ENCODE results near the gene SYCE1L.
"Not testable (repeated sequence)": the region's sequence is repeated elsewhere in the genome, so short reads cannot be mapped to it uniquely, and the experiment has no call there.

SYCE1L gene

DNA sequence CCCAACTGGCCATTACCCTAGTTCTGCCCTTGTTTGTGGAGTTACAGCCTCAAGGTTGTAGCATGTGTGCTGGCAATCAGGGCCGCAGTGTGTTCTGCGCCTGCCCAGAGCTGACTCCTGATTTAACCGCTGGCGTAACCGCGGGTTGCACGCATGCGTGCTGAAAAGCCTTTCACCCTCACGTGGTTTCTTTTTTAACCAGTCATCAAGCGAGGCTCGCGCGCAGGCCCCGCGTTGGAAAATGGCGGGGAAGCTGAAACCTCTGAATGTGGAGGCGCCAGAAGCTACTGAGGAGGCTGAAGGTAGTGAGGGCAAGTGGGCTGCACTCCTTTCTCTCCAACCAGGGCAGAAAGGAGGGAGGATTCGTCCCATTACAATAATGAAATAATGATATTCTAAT lies at the start of gene SYCE1L:
SYCE1L (plus strand) TSS at position 198 of the 400 bp plus-strand sequence; CDS start at position 242, 44 bp downstream.
- DNase-seq: no peak

- DNase-seq: no peak
Observed at GRCh38 chr16:77157346-77158058, 41.7 kb upstream of the SYCE1L start.

GRCh38 chr16:77158293-77158692 lies 40.9 kb upstream of the SYCE1L start:
- DNase-seq: no peak

- DNase-seq: no peak
Observed at GRCh38 chr16:77165006-77165405, 34.2 kb upstream of the SYCE1L start.

- DNase-seq: not testable (repeated sequence)
Observed at GRCh38 chr16:77165536-77166236, 33.5 kb upstream of the SYCE1L start.

DNA sequence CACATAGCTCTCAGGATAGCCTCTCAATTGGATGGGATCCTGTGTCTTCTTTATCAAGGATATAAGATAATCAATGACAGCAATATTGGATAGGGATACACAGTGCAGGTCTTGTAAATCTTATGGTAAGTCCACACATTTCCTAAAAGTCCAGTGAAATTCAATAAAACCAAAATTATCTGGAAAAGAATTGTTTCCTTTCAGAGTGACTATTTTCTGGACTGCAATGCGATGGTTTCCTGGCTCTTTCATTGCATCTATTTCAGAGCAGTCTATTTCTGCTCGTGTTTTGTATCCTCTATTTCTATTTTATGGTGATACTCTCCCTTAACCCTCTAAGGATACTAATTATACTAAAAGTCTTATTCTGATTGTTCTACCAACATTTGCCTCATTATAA lies 32.5 kb upstream of the SYCE1L start:
- DNase-seq: no peak

DNA sequence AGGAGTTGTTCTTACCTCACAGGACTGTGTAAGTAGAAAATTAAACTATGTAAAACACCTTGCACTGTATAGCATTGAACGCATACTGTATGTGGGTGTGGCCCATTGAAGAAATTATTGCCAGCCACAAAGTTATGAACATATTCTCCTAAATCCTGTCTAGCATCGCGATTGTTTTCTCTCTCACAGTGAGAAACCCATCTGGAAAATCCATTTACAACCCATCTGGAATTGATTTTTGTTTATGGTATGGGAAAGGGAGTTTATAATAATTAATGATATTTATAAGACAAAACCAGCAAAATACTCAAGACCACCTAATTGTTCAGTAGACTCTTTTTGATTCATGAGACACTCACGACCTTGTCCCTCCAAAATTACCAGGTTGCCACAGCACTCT lies 30.3 kb upstream of the SYCE1L start:
- no peak for DNase-seq

DNA sequence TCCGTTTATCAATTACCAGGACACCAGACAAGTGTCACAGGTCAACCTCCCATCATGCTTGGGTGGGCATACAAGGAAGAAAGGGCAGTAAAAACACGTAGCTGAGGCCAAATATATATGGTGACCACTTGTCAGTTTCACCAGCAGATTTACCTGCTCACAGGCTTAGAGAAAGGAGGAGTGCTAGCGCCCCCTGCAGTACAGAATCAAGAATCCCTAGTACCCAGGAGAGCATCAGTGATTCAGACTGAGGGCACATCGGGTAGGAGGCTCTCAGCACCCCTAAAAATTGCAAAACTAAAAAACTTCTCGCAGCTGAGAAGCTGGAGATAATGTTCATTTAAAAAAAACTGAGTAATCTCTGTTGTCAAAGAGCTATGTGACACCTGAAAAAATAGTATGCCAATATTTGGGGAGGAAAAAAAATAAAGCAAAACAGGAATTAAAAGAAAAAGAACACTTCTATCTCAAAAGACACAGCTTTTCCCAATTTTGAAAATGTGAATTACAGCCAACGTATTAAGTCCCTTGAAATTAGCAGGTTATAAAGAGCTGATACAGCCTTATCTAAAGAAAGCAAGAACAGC lies 29.5 kb upstream of the SYCE1L start:
- DNase-seq: no peak

- DNase-seq: no peak
Observed at GRCh38 chr16:77170805-77171204, 28.4 kb upstream of the SYCE1L start.

DNA sequence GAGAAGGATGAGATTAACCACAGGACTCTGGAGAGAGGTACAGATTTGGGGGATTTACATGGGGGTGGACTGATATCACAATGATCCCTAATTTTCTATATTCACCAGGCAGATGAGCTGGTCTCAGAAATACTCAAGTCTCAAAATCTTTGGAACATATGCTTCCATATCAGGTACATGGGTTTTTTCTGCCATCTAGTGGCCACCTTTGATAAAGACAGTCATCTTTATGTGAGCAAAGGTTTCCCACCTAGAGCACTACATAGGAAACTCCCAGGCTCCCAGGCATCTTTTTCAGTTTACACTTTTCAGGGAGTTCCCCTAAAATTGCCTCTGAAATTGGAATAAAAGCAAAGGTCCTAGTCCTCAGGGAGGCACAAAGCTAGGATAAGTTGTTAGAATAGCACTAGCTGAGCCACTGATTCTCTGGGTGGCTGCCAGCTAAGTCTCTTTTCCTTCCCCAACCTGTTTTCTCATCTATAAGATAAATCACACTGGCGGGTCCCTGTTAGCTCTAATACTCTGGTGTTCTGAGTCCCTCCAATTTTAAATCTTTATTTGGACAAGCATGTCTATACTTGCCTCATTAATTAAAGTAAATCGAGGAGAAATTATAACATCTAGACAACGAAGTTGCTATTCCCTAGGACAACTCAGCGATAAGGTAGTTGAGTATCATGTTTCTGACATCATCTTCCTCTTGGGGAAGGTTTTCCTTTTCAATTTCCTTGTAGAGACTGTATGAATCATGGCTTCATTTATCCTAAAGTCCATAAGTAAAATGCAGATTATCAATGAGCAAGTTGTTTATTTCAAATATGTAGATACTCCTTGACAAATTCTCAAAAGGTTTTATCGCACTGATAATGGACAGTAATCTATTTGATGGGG lies 27.2 kb upstream of the SYCE1L start:
- no peak for DNase-seq

DNA sequence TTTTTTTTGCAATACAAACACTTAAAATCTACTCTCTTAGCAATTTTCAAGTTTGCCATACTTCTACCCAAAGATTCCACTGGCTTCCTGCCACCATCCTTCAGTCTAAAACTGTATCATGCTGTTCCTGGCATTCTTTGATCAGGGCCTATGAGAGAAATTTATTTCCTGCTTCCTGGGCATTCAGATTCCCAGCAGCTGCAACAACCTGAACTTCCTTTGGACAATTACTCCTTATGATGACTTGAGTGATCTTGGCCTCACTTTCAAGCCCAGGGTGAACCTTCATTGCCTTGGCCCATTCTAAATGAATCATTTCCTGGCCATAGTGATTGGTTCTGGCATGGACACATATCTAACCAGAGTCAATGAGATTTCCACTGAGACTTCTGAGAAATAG lies 26.3 kb upstream of the SYCE1L start:
- no peak for DNase-seq

DNA sequence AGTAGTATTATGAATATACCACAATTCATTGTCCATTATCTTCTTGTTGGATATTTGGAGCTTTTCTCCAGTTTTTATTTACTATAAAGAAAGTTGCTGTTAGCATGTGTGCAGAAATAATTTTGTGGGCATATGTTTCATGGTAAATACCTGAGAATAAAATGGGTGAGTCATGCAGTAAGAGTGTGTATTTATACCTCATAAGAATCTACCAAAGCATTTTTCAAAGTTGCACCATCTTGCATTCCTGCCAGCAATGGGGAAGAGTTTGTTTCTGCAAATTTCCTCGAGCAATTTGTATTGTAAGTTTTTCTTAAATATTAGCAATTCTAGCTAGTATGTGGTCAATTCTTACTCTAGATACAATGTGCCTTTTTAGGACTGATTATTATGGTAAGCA lies 16.1 kb upstream of the SYCE1L start:
- no peak for DNase-seq

GRCh38 chr16:77186298-77186697 lies 12.9 kb upstream of the SYCE1L start:
- DNase-seq: not testable (repeated sequence)

GRCh38 chr16:77190190-77190477 lies 9.1 kb upstream of the SYCE1L start:
- no peak for DNase-seq

DNA sequence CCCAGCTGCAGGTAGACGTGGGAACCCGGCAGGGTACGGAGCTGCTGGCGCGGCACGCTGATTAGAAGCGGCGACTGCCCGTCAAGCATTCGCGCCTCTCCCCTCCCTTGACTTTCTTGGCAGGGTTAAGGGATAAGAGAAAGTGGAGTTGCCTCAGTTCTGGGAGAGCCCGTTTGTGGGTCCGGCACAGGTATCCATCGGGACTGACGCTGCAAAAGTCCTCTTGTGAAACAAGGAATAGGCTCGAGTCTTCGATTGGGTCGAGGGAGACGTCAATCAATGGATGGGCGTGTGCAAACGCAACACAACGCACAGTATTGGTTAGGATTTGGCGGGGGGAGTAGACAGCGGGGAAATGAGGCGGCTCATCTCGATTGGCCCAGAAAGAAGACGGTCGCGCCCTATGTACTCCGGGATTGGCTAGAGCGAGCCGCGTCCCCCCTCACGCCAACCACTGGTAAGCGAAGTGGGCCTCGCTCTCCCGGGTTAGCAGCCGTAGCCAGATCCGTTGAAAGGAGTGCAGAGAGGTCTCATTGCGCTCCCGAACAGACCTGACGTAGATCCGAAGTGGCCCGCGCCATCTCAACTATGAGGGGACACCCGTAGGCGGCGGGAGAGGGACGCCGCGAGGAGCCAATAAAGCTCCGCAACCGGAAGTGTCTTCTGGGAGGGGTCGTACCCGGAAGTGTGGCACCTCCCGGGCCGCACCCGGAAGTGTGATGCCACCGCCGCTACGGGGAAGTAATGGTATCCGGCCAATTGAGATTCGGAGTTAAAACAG lies 8.5 kb upstream of the SYCE1L start, which contains the start of gene MON1B:
MON1B (plus strand) TSS at position 713 of the 781 bp plus-strand sequence. CDS start 296 bp downstream, outside the sequence.
- DNase-seq: peak; percentile 91

GRCh38 chr16:77191259-77191969 lies 7.8 kb upstream of the SYCE1L start:
- no peak for DNase-seq

DNA sequence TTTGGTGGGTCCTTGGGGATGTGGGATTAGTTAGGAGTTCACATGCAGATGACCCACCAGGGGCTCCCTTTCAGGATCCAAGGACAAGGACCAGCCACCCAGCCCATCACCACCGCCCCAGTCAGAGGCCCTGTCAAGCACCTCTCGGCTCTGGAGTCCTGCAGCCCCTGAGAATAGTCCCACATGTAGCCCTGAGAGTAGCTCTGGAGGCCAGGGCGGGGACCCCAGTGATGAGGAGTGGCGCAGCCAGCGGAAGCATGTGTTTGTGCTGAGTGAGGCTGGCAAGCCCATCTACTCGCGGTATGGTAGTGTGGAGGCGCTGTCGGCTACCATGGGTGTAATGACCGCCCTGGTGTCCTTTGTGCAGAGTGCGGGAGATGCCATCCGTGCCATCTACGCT lies 5.8 kb upstream of the SYCE1L start:
- no peak for DNase-seq

- no peak for DNase-seq
Observed at GRCh38 chr16:77194295-77195231, 4.6 kb upstream of the SYCE1L start.

DNA sequence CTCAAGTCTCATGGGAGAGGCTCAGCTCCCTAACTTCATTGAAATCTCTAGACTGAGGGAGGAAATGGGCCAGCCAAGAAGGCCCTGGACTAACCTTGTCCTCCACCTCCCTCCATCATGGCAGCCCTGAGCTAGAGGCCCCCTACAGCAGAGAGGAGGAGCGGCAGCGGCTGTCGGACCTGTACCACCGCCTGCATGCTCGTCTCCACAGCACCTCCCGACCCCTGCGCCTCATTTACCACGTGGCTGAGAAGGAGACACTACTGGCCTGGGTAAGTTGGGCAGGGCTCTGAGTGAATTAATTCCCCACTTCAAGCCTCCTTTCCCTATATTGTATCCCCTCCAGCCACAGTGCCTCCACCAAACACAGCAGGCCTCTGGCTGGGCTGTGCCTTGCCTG lies 3.8 kb upstream of the SYCE1L start:
- DNase-seq: no peak

DNA sequence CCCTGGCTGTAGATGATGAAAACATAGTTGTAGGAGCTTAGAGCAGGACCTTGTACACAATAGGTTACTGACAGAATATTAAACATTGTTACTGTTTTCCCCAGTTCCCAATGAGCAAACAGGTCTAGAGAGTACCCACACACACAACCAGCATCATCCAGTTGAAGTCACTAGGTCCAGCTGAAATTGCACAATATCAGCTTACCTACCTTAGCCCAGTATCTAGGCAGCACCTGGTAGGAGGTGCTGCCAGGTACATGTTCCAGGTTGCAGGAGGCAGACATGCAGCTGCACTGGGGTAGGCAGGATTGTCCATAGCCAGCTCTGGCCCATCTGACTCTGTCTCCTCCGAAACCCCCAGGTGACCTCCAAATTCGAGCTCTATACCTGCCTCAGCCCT lies 1.5 kb upstream of the SYCE1L start:
- no peak for DNase-seq

DNA sequence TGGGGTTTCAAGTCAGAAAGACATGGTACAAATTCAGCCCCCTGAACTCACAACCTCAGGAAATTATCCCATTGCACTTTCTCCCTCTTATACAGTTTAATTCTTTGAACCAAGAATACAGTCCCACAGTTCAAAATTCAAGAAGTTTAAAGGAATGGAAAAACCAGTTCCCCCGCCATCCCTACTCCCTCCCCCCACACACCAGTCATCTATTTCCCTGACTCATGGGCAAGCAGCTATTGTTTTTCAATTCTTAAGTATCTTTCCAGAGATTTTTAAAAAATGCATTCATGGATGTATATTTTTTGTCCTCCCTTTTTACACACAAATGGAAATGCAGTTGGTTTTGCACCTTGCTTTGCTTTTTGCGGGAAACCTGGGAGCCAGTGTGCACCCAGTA lies 7.3 kb downstream of the SYCE1L start:
- no peak for DNase-seq

All from SIG-M5 (cell line).